Fibroblast of skin of abdomen (primary cell): ENCODE results near the gene CSHL1. TPM values are rescaled to one million over a fixed set of nuclear protein-coding genes. Genes with fewer than 3 reads are reported as not detected.

Source experiments
- DNase-seq: peaks from one replicate; pipeline ENCODE4 v3.0.0-alpha.2; 2013
- polyA plus RNA-seq, 2 experiments: library from polyadenylated mRNA; unstranded; fragments of 120-200 nt; gene quantifications; one replicate each; pipeline ENCODE4 v1.2.1, GENCODE V29; 2013; ENCODE audit not compliant: insufficient read length in 2 of 2

CSHL1 gene
- polyA plus RNA-seq (2013, experiment 1 of 2; ENCODE audit: insufficient read length), result not detected
- not detected for polyA plus RNA-seq (2013, experiment 2 of 2; ENCODE audit: insufficient read length)

DNA sequence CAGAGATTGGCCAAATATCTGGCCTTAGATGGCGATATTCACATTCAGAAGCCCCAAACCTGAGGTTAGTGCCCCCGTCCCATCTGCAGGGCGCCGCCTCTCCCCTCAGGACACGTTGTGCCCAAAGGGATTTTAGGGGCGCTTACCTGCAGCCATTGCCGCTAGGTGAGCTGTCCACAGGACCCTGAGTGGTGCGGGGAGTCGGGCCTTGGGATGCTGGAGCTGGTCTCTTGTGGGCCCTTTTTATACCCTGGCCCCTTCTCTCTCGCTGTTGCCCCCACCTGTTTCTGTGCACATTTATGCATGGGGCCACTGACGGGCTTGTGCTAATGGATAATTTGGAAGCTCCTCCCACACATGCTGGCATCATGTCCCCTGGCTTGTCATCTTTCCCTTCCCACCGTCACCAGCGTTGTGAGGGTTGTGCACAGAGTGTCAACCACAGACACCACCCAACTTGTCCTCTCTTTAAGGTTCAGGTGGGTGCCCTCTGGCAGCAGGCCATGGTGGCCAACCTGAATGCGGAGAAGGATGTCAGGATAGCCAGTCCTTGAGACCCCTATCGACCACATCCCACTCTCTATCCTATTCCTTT lies at the start of gene CSHL1:
CSHL1 (minus strand) TSS at position 218 of the 595 bp plus-strand sequence; CDS start at position 156, 62 bp downstream.
- no peak for DNase-seq

DNA sequence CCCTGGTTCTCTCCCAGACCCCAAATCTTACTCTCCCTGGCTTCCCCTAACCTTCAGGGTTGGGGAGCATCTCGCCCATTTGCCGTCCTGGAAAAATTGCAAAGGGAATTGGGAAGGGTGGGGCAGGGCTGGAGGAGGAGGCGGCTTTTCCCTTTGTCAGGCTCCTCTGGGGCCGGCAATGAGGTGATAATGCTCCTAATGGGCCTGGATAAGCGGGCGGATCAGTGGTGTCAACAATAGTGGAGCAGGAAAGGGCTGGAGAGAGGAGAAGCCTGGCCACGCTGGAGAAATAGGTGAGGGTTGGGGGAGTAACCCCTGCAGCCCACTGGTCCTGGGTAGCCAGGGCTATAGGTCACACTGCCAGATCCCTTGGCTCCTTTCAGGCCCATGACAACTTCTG lies 49.4 kb upstream of the CSHL1 start:
- no peak for DNase-seq

DNA sequence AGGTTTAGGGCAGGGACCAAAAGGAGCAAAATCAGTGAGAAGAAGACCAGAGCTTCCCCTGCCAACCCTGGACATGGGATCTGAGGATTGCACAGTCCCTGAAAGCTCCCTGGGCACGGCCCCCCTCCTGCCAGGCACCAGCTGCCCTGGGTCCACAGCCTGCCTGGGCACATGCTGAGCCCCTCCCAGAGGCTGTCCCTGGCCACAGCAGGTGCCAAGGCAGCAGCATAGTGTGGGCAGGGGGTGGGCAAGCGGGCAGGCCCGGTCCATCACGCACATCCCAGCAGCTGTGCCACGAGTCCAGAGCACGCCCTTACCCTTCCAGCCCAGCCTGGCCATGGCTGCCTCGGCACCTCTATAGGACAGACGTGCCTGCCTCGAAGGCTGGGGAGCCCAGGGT lies 48.9 kb upstream of the CSHL1 start:
- no peak for DNase-seq

DNA sequence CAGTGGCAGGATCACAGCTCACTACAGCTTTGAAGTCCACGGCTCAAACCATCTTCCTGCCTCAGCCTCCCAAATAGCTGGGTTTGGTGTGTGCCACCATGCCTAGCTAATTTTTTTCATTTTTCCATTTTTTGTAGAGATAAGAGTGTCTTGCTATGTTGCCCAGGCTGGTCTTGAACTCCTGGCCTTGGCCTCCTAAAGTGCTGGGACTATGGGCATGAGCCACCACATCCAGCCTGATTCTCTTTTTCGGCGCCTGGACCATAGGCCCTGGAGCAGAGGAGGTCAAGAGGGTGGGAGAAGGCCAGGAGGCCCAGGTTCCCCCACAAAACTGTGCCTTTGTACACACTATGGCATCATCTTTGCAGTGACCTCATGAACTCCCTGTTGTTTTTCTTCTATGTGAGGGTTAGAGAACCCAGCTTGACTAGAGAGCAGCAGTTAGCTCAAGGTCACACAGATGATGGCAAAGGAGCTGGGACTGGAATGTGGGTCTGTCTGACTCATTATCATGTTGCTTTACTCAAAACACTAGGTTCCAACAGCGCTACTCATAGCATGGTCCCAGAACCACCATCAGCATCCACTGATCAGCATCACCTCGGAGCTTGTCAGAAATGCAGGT lies 45.4 kb upstream of the CSHL1 start:
- peak; percentile 40 for DNase-seq

DNA sequence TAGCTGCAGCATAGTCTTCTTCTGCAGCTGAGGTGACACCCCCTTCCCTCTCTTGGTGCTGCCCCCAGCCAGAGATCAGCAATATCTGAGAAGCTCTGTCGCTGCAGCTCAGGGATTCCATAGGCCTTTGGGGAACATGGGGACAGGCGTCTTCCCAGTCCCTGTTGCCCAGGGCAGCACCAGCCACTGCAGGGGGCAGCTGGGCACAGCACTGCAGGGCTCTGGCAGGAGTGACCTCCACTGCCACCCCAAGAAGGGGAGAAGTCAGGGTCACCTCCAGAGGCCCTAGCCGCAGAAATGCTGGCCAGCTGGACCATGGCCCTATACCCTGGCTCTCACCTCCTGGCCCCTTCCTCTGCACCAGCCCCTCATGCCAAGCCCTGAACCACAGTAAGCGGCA lies 44.7 kb upstream of the CSHL1 start:
- no peak for DNase-seq

DNA sequence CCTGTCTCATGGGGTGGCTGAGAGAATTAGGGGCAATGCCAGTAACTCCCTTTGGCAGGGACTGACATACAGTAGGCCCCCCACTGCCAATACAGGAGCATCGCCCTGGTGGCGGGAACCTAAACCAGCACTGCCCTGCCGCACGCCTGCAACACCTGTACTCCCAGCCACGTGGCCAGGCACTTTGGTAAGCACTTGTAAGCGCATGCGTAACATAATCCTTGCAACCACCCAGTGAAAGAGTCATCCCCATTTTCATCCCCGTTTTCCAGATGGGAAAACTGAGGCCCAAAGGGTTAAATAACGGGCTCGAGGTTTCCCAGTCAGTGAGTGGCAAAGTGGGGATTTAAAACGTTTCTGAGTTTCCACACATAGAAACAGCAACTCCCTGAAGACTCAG lies 44.2 kb upstream of the CSHL1 start:
- DNase-seq, result no peak

DNA sequence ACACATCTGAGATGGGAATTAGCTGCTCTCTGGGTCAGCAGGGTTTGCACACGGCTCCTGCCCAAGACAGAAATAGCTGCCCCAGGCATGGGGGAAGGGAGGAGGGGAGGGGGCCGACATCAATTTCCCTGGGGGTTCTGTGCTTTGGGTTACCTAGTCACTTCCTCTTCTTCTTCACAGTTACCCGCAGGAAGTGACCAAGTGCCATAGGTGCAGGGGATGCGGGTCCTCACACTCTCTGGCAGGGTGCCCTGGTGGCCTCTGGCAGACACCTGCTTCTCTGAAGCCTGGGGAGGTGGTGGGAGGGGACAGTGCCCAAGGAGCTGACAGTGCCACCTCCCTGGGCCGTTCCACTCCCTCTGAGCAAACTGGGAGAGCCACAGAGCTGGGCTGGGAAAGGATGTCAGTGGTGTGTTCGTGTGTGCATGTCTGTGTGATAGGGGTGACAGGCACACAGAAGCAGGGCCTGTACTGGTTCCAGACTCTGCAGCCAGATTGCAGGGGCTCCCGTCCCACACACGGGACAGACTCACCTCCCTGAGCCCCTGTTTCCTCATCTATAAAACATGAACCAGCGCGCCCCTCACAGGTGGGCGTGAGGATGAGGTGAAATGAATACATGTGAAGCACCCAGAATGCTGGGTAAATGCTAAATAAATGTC lies 43.5 kb upstream of the CSHL1 start:
- no peak for DNase-seq

DNA sequence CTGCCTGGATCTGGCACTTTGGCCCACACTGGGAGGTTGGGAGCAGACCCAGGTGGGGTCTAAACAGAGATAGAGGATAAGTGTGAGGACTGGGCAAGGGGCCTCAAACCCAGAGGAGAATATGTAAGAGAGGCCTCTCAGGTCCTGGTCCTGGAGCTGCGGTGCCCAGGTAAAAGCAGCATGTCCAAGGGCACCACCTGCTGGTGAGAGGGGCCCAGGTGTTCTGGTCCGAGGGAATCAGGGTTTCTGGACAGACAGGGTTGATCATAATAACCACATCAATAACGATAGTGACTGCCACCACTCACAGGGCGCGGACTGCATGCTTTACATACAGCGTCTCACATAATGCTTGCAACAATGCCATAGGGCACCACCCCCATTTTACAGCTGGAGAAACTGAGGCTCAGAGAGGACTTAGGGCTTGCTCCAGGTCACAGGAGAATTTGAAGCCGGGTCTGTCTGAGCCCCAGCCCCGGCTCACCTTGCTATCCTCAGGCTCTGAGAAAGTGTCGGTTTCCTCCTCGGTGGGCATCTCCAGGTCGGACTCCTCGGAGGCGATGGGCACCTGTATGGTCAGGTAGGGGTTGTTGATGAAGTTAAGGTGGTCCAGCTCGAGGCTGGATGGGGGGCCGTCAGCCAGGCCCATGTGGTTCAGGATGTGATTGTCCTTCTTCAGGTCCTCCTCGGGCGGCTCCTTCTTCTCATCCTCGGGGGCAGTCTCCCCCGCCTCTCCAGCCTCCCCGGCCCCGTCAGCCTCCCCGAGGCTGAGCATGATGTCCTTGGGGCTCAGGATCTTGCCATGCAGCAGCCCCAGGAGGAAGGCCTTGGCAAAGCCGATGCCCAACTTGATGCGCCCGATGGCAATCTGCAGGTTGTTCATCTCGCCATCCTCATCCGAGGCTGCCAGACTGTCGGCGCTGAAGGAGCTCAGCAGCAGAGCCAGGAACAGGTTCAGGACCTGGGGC lies 40.2 kb upstream of the CSHL1 start:
- no peak for DNase-seq

DNA sequence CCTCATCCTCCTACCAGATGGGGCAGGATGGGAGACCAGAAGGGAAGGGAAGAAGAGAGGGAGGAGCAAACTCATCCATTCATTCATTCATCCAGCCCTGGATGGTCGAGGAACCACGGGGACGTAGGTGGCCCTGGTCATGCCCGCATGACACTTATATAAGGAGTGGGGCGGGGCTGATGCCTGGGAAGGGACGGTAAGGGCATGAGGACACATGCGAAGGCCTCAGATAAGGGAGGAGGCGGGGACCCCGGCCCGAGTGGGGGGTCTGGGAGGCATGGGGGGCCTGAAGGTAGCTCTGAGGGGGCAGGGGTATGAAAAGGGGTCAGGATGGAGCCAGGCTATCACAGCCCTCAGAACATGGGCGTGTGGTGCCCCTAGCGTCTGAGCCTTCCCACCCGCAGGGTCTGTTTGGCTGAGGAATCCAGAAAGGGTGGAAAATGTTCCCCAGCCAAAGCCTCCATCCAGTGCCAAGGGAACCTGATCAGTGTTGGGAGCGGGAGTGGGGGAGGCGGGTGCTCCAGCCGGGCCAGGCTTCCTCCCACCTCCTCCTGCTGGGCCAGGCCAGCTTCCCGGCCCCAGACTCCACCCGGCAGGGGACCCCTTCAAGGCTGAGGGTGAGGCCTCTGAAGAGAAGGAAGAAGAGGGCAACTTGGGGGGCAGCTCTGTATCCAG lies 38.7 kb upstream of the CSHL1 start:
- no peak for DNase-seq

DNA sequence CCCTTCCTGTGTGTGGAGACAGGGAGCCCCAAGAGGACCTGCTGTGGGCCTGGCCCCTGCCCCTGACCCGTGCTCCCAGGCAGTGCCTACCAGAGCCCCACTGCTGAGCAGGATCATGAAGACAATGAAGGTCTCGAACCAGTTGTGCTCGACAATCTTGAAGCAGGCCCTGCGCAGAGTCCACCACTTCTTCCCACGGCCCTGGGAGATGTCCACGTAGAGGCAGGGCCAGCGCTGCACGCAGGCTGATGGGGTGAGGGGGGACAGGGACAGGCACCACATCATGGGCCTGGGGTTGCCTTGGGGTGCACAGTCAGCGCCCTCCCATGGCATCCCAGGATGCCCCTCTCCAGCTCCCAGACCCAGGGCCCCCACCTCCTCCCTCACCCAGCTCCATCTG lies 37.5 kb upstream of the CSHL1 start:
- DNase-seq, result no peak

DNA sequence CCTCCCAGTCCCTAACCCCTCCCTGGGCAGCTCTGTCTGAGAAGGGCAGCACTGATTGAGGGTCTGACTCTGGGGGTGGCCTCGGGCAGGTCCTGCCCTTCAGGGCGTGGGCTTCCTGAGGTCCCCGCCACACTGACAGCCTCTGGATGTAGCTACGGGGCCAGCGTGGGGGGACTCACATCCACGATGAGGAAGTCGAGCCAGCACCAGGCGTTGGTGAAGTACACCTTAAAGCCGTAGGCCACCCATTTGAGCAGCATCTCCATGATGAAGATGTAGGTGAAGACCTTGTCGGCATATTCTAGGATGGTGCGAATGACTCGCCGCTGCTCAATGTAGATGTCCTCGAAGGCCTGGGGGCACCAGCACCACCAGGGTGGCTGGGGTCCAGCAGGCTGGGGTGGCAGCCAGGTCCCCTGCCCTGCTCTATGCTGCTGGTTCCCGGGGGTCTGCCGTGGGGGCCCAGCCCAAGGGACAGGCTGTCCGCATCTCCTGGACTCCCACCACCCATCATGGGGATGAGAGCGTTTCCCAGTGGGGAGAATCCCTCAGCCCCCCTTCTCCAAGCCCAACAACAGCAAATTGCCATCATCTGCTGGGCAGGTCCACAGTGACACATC lies 36.8 kb upstream of the CSHL1 start:
- DNase-seq, result no peak

DNA sequence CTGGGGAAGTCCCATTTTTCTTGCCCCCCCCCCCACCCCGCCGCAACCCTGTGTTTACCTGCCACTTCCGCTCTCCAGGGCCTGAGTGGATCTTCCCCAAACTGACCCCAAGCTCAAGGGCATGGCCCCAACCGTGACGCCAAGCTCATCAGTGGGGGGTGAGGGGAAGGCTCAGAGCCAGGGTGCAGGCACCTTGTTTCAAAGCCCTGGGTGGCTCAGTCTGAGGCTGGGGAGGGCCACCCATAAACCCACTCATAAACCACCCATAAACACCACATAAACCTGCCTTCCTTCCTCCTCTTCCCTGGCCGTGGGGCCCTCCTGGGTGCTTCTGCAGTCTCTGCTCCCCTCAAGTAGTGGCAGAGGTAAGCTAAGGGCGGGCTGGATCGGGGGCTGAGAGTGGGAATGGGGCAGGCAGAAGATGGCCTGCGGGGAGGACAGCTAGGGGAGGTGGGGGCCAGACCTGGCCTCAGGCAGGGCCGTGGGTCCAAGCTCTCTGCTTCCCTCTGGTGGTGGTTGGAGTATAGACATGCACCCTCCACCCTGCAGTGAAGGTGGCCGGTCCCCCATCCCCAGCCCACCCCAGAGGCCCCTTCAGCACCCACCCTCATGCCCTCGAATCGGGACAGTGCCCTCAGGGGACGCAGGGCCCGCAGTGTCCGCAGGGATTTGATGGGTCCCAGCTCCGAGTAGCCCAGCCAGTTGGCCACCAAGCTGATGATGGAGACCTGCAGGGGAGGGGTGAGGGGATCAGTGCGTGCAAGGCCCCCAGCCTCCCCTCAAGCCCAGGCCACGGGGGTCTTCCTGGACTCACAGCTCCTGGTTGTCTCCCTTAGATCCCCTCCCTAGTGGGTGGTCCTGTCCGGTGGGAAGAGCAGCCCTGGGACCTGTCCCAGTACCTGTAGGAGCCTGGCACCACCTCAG lies 35.6 kb upstream of the CSHL1 start:
- peak; percentile 11 for DNase-seq

DNA sequence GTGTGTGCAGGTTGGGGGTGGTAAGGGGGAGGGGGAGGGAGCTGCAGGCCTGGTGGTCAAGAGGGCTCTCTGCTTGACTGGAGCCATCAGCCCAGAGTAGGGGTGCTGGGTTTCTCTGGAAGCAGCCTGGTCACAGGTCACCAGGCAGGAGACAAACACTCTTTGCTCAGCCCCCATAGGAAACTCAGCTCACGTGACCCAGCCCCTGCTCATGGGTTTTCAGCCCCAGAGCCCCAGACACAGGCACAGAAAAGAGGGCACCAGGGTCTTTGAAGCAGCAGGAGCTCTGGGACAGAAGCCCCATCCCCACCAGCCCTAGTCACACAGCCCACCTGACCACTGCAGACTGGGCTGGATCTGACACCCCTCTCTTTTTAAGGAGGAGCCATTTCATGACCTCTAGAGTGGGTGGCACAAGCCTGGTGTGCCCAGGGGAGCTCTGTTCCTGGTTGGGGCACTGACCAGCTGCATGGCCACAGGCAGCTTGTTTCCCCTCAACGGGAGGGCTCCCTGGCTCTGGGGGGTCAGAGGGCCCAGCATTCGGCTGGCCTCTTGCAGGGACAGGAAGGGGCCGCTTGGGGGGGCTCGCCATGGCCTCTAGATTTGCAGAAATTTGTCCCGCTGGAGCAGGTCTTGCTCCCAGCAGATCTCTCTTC lies 34.9 kb upstream of the CSHL1 start:
- no peak for DNase-seq

DNA sequence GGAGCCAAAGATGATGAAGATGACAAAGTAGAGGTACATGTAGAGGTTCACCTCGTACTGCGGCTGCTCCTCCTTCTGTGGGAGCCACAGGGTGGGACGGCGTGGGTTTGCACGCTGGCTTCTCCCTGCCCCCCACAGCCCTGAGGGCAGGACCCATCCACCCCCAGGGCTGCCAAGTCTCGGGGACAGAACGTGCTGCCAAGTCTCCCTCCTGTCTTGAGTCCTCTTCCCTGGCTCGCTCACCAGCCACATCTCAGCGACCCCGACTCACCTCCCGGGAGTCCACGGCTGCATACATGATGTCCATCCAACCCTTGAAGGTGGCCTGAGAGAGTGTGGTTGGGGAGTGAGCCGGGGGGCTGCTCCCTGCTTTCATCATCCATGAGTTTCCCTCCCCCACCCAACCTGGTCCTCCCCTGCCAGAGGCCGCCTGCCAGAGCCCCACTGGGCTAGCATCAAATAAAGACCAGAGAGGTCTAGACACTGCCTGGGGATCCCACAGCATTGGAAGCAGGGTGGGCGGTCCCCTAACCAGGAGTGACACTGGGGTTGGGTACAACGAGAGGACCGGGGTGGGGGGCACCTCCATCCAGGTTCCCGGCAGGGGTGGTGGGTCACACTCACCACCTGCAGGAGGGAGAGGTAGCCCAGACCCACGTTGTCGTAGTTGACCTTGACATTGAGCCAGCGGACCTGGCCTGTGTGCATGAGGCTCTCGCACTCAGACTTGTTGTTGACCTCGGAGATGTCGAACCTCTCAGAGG lies 33.9 kb upstream of the CSHL1 start:
- no peak for DNase-seq

DNA sequence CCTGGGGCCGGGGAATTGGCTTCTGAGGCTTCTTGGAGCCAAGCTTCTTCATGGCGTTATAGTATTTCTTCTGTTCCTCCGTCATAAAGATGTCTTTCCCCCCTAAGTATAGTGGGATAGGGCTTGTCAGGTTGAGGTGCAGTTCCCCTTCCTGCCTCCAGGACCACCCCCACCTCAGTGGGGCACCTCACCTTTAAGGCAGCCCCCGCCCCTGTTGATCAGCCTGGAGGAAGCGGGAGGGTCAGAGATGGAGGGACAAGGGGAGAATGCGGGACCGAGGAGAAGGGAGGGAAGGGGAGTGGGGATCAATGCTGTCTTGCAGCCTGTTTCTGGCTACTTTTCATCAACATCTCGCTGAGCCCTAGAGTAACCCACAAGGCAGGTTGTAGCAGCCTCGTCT lies 32.7 kb upstream of the CSHL1 start:
- DNase-seq, result no peak

DNA sequence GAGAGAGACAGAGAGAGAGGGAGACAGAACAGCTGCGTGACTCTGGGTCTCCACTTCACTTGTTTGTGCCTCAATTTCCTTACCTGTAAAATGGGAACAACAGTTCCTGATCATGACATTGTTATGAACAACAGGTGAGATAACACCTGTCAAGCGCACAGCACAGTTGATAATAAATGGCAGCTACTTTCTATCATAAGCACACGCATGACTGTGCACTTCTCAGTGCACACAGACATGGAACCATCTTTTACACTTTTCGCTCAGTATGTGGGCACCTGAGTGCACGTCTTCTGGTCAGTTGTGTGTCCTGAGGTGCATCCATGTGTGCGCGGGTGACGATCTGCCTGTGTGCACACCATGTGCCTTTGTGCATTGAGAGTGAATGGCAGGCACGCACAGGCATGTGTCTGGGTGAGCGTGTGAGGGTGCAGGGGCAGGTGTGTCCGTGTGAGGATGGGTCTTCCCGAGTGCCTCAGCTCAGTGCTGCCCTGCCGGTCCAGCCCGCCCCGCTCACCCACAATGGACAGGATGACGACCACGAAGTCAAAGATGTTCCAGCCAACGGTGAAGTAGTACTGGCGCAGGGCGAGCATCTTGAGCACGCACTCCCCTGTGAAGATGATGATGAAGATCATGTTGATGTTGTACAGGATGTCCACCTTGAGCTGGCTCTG lies 31.4 kb upstream of the CSHL1 start:
- DNase-seq, result no peak

DNA sequence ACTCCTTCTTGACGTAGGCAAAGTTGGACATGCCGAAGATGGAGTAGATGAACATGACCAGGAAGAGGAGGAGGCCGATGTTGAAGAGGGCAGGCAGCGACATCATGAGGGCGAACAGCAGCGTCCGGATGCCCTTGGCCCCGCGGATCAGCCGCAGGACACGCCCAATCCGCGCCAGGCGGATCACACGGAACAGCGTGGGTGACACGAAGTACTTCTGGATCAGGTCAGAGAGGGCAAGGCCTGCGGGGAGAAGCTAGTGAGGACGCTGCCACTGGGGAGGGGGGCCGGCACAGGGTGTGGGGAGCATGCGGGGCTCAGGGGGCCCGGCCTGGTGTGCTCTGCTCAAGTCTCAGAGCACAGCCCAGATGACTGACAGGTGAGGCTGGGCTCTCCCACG lies 30.7 kb upstream of the CSHL1 start:
- no peak for DNase-seq

DNA sequence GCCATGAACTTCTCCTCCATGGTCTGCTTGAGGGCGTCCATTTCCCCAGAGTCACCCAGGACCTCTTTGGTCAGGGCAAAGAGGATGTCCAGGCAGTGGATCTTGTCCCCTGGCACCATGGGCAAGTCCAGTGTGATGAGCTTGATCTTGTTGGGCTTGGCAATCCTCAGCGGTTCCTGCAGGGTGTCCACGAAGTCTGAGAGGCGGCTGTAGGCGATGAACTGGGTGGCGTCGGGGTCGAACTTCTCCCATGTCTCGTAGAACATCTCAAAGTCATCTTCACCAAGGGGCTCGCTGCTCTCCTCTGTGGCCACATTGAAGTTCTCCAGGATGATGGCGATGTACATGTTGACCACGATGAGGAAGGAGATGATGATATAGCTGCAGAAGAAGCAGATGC lies 30.1 kb upstream of the CSHL1 start:
- DNase-seq, result no peak

DNA sequence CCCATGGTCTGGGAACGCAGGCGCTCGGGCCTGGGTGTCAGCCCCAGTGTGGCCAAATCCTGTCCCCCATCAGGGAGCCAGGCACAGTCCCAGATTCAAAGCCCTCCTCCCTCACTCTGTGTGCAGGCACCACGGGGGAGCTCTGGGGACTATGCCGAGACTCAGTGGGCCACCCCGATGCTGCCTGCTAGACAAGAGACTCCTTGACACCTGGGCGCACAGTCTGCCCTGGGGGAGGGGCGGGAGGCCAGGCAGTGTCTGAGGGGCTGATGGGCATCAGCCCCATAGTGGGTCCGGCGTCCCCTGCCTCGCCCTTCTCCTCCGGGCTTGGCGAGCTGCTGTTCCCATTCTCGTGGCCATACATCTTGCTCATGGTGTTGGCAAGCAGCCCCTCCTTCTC lies 29.5 kb upstream of the CSHL1 start:
- DNase-seq, result no peak
